NCI-H82 treated with DMSO at 0.1 percent for 48 hours (cell line): ENCODE data around the gene MAVS.
"Not testable (repeated sequence)": the region's sequence is repeated elsewhere in the genome, so short reads cannot be mapped to it uniquely, and the experiment has no call there.

ENCODE experiments used
- DNase-seq: peaks from one replicate; lab custom pipeline; 2025; ENCODE audit not compliant: unreplicated experiment; lab: John Stamatoyannopoulos, UW

MAVS gene

DNA sequence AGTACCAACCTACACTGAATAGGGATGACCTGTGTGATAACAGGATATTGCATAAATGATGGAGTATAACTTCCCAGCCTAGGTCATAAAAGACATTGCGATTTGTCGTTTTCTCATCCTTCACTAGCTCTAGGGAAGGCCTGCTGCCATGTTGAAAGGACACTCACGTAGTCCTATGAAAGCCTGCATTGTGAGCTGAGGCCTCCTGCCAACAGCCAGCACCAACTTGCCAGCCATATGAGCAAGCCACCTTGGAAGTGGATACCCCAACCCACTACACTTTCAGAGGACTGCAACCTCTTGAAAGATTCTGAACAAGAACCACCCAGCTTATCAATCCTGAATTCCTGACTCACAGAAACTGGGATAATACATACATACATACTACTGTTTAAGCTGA lies 39.1 kb downstream of the MAVS start:
- DNase-seq = no peak

DNA sequence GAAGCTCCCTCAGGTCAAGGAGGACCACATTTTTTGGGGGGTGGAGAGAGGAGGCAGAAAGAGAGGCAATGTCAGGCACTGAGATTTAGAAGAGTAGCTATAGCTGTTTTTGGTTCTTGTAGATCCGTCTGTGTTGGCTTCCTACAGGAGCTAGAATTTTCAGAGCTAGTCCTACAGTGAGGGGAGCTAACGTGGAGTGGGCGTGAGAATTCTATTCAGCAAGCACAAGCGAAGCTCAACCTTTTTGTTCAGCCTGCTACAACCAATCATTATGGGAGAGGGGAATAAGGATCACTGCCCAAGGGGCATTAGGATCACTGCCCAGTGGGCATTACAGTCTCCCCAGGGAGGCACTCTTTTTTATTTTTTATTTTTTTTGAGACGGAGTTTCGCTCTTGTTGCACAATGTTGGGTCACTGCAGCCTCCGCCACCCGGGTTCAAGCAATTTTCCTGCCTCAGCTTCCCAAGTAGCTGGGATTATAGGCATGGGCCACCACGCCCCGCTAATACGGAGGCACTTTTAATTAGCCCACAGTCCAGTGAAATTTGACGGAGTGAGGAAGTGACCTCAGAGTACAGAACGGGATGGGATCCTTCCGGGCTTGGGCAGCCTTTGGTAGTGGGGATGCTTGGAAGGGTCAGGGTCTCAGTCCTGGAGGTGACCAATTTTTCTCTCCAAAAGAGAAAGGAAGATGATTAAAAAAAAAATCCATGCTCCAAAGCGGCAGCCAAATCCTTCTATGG lies 41.4 kb downstream of the MAVS start:
- peak; percentile 63 for DNase-seq

DNA sequence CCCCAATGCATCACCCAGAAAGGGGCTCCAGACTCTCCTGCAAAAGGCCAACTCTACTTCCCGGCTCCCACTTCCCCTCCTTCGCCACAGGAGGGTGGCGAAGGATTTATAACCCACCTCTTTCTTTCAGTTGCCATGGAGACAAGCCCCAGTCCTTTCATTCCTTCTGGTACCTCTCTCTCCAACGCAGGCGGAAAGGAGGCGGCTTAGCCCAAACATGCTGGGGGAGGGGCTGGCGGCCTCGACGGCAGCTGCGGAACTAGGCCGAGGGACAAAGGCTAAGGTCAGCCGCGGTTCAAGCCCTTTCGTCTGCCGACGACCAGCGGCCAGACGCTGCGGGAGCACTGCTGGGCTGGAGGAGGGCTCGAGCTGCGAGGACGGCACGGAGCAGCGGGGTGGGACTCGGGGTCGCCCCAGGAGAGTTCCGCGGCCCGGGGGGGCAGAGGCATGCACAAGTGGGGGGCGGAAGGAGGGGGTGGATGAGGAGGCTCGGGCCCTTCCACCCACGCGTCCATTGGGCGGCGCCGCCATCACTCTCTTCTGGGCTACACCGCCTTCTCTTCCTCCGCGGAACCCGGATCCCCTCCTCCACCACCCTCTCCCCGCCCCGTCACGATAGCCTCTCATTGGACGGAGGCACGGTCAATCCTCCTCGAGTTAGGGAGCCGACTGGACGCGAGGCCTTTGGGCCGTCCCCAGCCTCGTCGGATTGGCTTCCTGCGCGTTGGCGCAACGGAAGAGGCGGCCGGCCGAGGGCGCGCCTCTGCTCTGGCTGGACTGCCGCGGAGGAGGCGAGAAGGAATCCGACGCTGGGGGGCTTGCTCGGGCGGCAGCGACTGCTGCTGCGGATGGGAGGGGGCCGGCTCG lies 42.2 kb downstream of the MAVS start, which contains the start of gene PANK2:
Gene PANK2 (plus strand): TSS at position 766 of the 867 bp plus-strand sequence.
- peak; percentile 95 for DNase-seq

DNA sequence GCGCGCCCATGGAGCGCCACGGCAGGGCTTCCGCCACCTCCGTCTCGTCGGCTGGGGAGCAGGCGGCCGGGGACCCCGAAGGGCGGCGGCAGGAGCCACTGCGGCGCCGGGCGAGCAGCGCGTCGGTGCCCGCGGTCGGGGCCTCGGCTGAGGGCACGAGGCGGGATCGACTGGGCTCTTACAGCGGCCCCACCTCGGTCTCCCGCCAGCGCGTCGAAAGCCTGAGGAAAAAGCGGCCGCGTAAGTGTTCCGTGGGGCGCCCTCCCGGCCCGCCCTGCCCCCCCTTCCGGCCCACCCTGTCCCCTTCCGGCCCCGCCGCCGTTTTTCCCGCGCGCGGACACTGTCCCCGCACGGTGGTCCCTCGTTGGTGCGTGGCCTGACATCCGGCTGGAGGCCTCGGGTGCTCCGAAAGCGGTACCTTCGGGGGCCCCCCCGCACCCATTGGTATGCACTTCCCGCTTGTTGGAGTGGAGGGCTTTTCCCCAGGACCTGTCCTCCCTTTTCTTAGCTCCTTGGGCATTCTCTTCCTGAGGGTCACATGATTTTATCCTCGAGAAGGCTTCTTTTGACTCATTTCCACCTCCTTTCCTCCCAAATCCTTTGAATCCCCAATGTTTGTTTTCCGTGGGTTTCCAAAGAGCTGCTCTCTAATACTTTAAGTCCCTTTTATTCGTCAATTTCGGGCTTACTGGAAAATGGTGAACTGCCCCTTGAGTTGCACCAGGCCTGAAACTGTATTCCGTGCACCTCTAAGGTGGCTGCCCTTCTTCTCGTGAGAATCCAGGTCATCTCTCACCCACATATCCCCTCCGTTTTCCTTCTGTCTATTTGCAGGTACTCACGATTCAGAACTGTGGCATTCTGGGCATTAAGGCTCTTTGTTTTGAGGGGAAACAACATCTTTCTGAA lies 43.1 kb downstream of the MAVS start:
- DNase-seq = no peak

DNA sequence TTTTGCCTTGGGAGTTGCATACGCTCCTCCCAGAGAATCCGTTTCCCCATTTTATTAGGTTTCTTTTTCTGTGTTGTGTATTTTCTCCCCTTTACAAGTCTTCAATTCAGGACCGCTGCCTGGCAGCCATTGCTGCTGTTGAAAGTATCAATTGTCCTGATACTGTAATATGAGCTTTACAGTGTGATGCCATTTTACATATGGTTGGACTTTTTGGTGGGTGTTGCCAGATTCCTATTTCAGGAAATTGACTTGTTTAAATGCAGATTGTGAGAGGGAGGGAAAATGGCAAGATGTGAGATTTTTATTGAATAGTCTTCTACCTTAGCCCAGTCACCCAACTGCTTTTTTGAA lies 43.7 kb downstream of the MAVS start:
- no peak for DNase-seq

DNA sequence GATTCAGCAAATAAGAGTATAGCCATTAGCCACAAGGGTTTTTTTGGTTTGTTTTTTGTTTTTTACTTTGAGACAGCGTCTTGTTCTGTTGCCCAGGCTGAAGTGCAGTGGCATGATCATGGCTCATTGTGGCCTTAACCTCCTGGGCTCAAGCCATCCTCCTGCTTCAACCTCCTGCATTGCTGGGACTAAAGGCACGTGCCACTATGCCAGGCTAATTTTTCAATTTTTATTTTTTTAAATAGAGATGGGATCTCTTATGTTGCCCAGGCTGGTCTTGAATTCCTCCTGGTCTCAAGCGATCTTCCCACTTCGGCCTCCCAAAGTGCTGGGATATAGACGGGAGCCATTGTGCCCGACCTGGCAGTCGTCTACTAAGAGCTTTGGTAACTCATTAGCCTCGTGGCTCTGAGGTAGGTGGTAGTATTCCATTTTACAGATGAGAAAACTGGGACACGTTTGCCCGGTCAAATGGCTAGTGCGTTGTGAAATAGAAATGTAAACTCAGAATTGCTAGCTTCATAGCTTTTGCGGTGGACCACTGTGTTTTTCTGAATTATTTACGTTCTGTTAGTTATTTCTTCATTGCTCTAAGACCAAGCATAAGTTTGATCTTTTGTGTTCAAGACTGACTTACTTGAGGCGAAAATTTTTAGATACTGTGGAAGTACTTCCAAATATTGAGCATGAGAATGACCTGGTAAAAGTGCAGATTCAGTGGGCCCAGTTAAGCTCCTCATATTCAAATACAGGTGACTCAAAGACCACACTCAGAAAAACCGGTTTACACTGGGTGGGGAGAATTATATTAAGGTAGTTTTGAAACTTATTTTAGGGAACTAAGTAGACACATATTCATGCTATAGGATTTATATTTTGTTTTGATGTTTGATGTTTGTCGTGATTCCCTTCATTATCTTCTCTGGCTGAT lies 44.6 kb downstream of the MAVS start:
- no peak for DNase-seq

DNA sequence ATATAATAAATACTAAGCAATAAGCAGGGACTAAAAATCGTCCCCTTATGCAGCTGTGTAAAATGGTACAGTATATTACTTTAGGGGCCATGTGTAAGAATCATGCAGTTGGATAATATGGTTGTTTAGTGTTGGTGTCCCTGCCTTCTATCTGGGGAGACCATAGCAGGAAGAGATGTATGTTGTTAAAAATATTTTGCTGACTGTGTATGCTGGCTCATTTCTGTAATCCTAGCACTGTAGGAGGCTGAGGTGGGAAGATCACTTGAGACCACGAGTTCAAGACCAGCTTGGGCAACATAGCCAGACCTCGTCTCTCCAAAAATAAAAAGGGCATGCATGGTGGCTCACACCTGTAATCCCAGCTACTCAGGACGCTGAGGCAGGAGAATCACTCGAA lies 48.2 kb downstream of the MAVS start:
- no peak for DNase-seq

DNA sequence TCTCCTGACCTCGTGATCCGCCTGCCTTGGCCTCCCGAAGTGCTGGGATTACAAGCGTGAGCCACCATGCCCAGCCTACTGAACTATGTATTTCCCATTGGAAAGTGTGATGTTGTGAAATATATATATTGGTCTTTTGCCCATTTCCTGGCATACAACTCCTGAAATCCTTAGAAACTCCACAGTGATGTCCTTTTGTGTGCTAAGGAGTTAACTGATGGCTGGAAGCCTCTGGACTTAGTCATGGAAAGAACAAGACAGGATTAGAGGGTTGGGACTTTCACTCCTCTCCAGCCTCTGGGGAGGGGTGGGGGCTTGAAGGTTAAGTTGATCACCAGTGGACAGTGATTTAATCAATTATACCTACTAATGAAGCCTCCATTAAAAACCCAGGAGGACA lies 49.7 kb downstream of the MAVS start:
- no peak for DNase-seq

DNA sequence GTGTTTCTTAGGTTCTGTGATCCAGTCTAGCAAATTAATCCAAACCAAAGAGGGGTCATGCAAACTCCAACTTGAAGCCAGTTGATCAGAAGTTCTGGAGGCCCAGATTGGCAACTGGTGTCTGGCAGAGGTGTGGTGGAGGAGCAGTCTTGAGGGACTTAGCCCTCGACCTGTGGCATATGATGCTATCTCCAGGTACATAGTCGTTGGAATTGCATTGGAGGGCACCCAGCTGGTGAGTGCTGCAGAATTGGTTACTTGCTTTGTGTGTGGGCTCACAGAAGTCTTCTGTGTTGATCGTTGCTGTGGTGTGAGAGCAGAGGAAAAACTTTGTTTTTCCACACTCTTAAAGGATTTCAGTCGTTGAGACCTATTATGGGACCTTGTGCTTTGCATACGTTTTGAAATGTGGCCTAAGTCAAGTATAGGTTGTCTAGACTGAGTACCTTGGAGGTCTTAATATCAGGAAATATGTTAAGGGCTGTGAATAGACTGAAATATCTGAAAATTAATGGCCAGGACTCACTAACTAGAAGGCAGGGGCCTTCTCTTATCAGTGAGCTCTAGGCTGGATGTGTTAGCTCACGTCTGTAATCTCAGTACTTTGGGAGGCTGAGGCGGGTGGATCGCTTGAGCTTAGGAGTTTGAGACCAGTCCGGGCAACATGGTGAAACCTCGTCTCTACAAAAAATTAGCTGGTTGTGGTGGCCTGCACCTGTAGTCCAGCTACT lies 50.4 kb downstream of the MAVS start:
- DNase-seq = no peak

DNA sequence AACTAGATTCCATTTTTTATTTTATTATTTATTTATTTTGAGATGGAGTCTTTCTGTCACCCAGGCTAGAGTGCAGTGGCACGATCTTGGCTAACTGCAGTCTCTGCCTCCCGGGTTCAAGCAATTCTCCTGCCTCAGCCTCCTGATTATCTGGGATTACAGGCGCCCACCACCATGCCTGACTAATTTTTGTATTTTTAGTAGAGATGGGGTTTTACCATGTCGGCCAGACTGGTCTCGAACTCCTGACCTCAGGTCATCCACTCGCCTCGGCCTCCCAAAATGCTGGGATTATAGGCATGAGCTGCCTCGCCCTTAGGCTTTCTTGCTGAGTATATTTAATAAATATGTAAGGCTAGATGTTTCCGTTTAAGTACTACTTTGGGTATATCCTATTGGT lies 51.5 kb downstream of the MAVS start:
- not testable (repeated sequence) for DNase-seq

DNA sequence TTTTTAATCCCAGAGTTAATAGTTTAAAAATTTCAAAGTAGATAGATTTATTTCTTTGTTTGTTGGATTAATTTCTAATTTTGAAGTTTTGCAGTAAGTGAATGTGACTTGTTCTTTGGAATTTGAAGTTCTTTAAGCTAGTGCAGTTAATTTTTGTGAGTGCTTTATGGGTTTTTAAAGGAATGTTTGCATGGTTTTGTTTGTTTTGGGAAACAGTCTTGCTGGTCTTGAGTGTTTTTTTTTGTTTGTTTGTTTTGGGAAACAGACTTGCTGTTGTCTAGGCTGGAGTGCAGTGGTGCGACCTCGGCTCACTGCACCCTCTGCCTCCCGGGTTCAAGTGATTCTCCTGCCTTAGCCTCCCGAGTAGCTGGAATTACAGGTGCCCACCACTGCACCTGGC lies 52.0 kb downstream of the MAVS start:
- DNase-seq = no peak

DNA sequence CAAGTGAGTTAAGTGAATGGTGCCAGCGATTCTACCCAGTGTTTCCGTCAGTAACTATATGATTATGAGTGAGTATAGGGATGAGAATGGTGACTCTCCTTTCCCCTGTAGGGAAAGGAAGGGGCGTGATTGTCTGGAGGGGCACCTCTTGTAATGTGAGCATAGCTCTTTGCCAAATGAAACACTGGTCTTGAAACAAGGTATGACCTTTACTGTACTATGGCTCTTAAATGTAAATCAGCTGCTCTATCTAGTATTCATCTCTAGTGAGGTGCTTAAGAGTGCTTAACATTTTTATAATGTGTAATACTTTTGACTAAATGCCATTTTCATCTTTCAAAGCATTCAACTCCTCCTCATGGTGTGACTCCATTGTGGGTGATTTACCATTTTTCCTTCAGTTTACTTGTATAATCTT lies 53.6 kb downstream of the MAVS start:
- DNase-seq = no peak

DNA sequence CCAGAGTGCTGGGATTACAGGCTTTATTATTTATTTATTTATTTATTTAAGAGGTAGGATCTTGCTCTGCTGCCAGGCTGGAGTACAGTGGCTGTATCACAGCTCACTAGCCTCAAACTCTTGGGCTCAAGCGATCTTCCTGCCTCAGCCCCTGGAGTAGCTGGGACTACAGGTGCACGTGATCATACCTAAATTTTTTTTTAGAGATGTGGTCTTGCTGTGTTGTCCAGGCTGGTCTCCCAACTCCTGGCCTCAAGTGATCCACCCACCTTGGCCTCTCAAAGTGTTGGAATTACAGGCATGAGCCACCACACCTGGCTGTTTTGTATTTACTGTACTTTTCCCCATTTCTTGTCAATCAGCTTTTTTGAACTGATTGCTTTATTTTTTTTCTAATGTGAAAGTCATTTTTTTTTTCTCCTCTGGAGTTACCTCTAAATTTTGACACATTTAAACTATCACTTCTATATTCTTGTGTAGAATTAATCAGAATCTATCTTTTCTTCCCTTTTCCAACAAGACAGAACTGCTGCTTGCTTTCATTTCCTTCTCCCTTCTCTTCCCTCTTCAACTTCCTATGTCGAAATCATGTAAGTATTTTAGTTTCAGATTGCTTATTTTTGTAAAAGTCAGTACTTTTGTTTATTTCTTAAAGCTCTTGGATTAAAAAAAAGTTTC lies 54.5 kb downstream of the MAVS start:
- no peak for DNase-seq

DNA sequence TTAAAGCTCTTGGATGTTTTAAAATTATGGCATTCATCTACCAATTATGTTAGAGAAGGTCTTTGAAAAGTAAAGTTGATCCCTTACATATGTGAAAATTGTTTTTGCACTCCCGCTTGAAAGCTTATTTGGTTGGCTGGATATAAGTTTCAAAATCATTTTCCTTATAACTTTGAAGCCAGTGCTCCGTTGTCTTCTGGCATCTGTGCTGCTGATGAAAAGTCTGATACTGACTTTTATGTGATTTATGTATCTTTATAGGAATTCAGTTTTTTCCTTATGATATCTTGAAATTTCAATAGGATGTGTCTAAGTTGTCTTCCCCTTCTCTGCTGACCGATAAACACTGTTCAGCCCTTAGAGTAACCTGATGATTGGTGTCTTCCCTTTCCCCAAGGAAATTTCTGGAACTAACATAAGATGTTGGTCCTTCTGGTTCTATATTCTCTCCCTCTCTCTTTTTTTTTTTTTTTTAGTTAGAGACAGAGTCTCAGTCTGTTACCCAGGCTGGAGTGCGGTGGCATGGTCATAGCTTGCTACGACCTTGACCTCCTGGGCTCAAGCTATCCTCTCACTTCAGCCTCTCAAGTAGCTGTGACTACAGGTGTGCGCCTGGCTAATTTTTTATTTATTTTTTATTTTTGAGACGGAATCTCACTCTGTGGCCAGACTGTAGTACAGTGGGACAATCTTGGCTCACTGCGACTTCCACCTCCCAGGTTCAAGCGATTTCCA lies 55.2 kb downstream of the MAVS start:
- no peak for DNase-seq

DNA sequence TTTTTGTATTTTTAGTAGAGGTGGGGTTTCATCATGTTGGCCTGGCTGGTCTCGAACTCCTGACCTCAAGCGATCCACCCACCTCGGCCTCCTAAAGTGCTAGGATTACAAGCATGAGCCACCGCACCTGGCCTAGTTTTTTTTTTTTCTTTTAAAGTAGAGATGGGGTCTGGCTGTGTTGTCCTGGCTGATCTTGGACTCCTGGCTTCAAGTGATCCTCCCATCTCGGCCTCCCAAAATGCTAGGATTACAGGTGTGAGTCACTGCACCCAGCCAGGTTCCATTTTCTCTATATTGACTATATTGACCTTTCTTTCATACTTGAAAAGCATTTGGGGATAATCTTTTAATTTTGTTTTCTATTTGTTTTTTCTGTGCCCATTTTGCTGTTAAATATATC lies 55.8 kb downstream of the MAVS start:
- no peak for DNase-seq

DNA sequence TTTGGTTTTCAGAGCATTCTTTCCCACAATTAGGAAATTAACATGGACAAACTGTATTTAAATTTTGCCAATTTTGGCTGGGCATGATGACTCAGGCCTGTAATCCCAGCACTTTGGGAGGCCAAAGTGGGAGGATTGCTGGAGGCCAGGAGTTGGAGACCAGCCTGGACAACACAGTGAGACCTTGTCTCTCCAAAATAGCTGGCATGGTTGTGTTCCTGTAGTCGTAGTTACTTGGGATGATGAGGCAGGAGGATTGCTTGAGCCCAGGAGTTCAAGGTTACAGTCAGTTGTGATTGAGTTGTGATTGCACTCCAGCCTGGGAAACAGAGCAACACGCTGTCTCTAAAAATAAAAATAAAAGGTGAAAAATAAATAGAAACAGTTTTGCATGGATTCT lies 57.6 kb downstream of the MAVS start:
- no peak for DNase-seq

DNA sequence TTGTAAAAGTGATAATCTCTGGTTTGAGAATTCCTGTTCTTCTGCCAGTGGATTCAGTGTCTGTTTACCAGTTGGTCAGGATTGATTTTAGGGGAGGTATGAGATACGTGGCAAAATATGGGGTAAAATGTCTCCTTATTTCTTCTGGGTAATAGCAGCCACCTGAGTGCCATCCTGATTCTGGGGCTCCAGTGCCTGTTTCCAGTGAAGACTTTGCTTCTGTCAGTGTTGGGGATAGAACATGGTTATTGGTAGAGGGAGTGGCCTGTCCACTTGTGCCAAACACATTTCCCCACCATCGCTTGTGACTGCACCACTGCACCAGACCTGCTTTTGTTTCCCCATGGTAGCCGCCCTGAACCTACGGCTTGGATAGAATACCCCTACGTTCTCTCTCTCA lies 58.2 kb downstream of the MAVS start:
- no peak for DNase-seq
